Suppressor macrophage (primary cell): ENCODE results near the gene GAPVD1.
A peak's percentile ranks its signal among the peaks of the same experiment; 100 is the strongest.
"Not testable (repeated sequence)": the region's sequence is repeated elsewhere in the genome, so short reads cannot be mapped to it uniquely, and the experiment has no call there.

Experiments
- DNase-seq, 4 experiments: peaks; one replicate each; pipeline ENCODE4 v3.0.0-alpha.2; 2020 to 2022

The GAPVD1 gene

GRCh38 chr9:125246261-125246667 lies 15.4 kb upstream of the GAPVD1 start:
- DNase-seq, result no peak

- DNase-seq, result no peak
These were observed 7.4 kb upstream of the GAPVD1 start for GRCh38 chr9:125254231-125254630.

- peak in 3 of 4 experiments; percentile 33 to 46 (median 36) for DNase-seq
These were observed 5.7 kb upstream of the GAPVD1 start for GRCh38 chr9:125255781-125256391.

- DNase-seq, result no peak
These were observed 3.4 kb upstream of the GAPVD1 start for GRCh38 chr9:125258160-125258785.

GRCh38 chr9:125258832-125259534 lies 2.6 kb upstream of the GAPVD1 start:
- peak; percentile 73 to 91 (median 87) for DNase-seq

GRCh38 chr9:125260561-125260960 lies 1.1 kb upstream of the GAPVD1 start:
- peak in 3 of 4 experiments; percentile 13 to 30 (median 15) for DNase-seq

- DNase-seq, result peak in 1 of 4 experiments; percentile 14
These were observed 817 bp downstream of the GAPVD1 start for GRCh38 chr9:125262294-125262991.

GRCh38 chr9:125264068-125264467 lies 2.4 kb downstream of the GAPVD1 start:
- not testable (repeated sequence) for DNase-seq

- no peak for DNase-seq
These were observed 6.9 kb downstream of the GAPVD1 start for GRCh38 chr9:125268394-125269013.

GRCh38 chr9:125269014-125269397 lies 7.4 kb downstream of the GAPVD1 start:
- DNase-seq, result no peak

- no peak for DNase-seq
These were observed 9.5 kb downstream of the GAPVD1 start for GRCh38 chr9:125271081-125271480.

GRCh38 chr9:125272697-125273096 lies 11.1 kb downstream of the GAPVD1 start:
- peak; percentile 45 to 71 (median 64) for DNase-seq

GRCh38 chr9:125276771-125277170 lies 15.1 kb downstream of the GAPVD1 start:
- DNase-seq, result no peak

GRCh38 chr9:125277411-125277810 lies 15.8 kb downstream of the GAPVD1 start:
- no peak for DNase-seq

- no peak for DNase-seq
These were observed 19.3 kb downstream of the GAPVD1 start for GRCh38 chr9:125280945-125281344.

- DNase-seq, result no peak
These were observed 23.2 kb downstream of the GAPVD1 start for GRCh38 chr9:125284855-125285254.

GRCh38 chr9:125286935-125287433 lies 25.4 kb downstream of the GAPVD1 start:
- DNase-seq, result not testable (repeated sequence)

- no peak for DNase-seq
These were observed 31.5 kb downstream of the GAPVD1 start for GRCh38 chr9:125293134-125293533.

- DNase-seq, result no peak
These were observed 34.0 kb downstream of the GAPVD1 start for GRCh38 chr9:125295657-125296056.

- no peak for DNase-seq
These were observed 35.3 kb downstream of the GAPVD1 start for GRCh38 chr9:125296843-125297372.

- DNase-seq, result peak in 1 of 4 experiments; percentile 14
These were observed 36.3 kb downstream of the GAPVD1 start for GRCh38 chr9:125297917-125298316.

GRCh38 chr9:125302241-125302640 lies 40.6 kb downstream of the GAPVD1 start:
- no peak for DNase-seq
